ENCODE measurements around the gene KCNN3. TPM values are rescaled to one million over a fixed set of nuclear protein-coding genes. Genes with fewer than 3 reads are reported as not detected.

KCNN3 gene
- total RNA-seq, 3 donors from 2014 or later (not counting 1 experiment from before 2014, with no cell fraction given): 0.05 to 0.95 TPM; not detected in 1

GRCh38 chr1:154715385-154715784 lies 154.7 kb downstream of the KCNN3 start:
- WGBS (ENCODE audit: insufficient coverage): 87% methylated on average over 5 of the region's 5 CpGs
- intact Hi-C loops (cut with micrococcal nuclease): no loop called here
- Mint-ChIP-seq H3K4me1 (peaks cover 18 to 20% of the 10 kb centered on the region in 2 donors), H3K27me3 (ENCODE audit: low read depth in 2 of 2) (peaks cover 0 to 11% of the 10 kb centered on the region in 2 donors), H3K4me3 (no peak overlapping the region), H3K9me3 (no peaks in the 10 kb centered on the region), H3K36me3 (no peaks in the 10 kb centered on the region), H3K27ac (peak overlapping the region; percentile 54 to 71)
- Histone ChIP-seq H3K4me1 (ENCODE audit: control insufficient read depth, insufficient read depth, low read length) (peaks cover 28% of the 10 kb centered on the region), H3K36me3 (ENCODE audit: control insufficient read depth, insufficient read depth, low read length) (no peaks in the 10 kb centered on the region), H3K9me3 (ENCODE audit: control insufficient read depth, insufficient read depth, low read length) (no peaks in the 10 kb centered on the region), H3K27me3 (ENCODE audit: control insufficient read depth, insufficient read depth, low read length) (no peaks in the 10 kb centered on the region), H3K27ac (ENCODE audit: low read length) (no peak overlapping the region), H3K4me3 (ENCODE audit: low read length) (no peak overlapping the region)
- no peak for TF ChIP-seq CTCF (IDR thresholded peaks at IDR 0.05)
- DNase-seq (no peak), ATAC-seq (no peak)

- no peak overlapping the region for H3K27ac ChIP-seq (ENCODE audit: low read length)
- H3K9me3 ChIP-seq (ENCODE audit: control insufficient read depth, insufficient read depth, low read length): no peaks in the 10 kb centered on the region
- Mint-ChIP-seq H3K4me3 (no peak overlapping the region), H3K4me1 (peaks cover 13% of the 10 kb centered on the region in 2 donors), H3K36me3 (no peaks in the 10 kb centered on the region), H3K27ac (no peak overlapping the region), H3K9me3 (no peaks in the 10 kb centered on the region), H3K27me3 (ENCODE audit: low read depth in 2 of 2) (peaks cover 0 to 17% of the 10 kb centered on the region in 2 donors)
- H3K4me3 ChIP-seq (ENCODE audit: low read length): no peak overlapping the region
- ATAC-seq (peak; percentile 38 to 48 (median 45)), DNase-seq (peak in 1 of 2 donors; percentile 14)
- intact Hi-C loops (cut with micrococcal nuclease): no loop called here
- no peaks in the 10 kb centered on the region for H3K36me3 ChIP-seq (ENCODE audit: control insufficient read depth, insufficient read depth, low read length)
- WGBS (ENCODE audit: insufficient coverage): 82% methylated on average over 3 of the region's 3 CpGs
- H3K4me1 ChIP-seq (ENCODE audit: control insufficient read depth, insufficient read depth, low read length): peaks cover 23% of the 10 kb centered on the region
- H3K27me3 ChIP-seq (ENCODE audit: control insufficient read depth, insufficient read depth, low read length): no peaks in the 10 kb centered on the region
- TF ChIP-seq CTCF (IDR thresholded peaks at IDR 0.05): no peak
These were observed 155.4 kb downstream of the KCNN3 start for GRCh38 chr1:154714638-154715037.

GRCh38 chr1:154714052-154714623 lies 155.9 kb downstream of the KCNN3 start:
- intact Hi-C loops (cut with micrococcal nuclease): no loop called here
- H3K36me3 Mint-ChIP-seq: no peaks in the 10 kb centered on the region
- ATAC-seq: no peak

More at GRCh38 chr1:154714052-154714623, 155.9 kb downstream of the KCNN3 start:
- Histone ChIP-seq H3K27me3 (ENCODE audit: control insufficient read depth, insufficient read depth, low read length) (no peaks in the 10 kb centered on the region), H3K36me3 (ENCODE audit: control insufficient read depth, insufficient read depth, low read length) (no peaks in the 10 kb centered on the region), H3K4me1 (ENCODE audit: control insufficient read depth, insufficient read depth, low read length) (peaks cover 19% of the 10 kb centered on the region), H3K4me3 (ENCODE audit: low read length) (no peak overlapping the region), H3K9me3 (ENCODE audit: control insufficient read depth, insufficient read depth, low read length) (no peaks in the 10 kb centered on the region), H3K27ac (ENCODE audit: low read length) (no peak overlapping the region)
- H3K9me3 Mint-ChIP-seq: no peaks in the 10 kb centered on the region
- peaks cover 10 to 11% of the 10 kb centered on the region in 2 donors for H3K4me1 Mint-ChIP-seq
- no peak overlapping the region for H3K4me3 Mint-ChIP-seq
- peaks cover 2 to 22% of the 10 kb centered on the region in 2 donors for H3K27me3 Mint-ChIP-seq (ENCODE audit: low read depth in 2 of 2)
- no peak for DNase-seq
- 84% methylated on average over 2 of the region's 2 CpGs for WGBS (ENCODE audit: insufficient coverage)
- no peak for TF ChIP-seq CTCF (IDR thresholded peaks at IDR 0.05)
- no peak overlapping the region for H3K27ac Mint-ChIP-seq
